ENCODE results near the gene ACO2.
"Not testable (repeated sequence)": the region's sequence is repeated elsewhere in the genome, so short reads cannot be mapped to it uniquely, and the experiment has no call there.

Gene ACO2

DNA sequence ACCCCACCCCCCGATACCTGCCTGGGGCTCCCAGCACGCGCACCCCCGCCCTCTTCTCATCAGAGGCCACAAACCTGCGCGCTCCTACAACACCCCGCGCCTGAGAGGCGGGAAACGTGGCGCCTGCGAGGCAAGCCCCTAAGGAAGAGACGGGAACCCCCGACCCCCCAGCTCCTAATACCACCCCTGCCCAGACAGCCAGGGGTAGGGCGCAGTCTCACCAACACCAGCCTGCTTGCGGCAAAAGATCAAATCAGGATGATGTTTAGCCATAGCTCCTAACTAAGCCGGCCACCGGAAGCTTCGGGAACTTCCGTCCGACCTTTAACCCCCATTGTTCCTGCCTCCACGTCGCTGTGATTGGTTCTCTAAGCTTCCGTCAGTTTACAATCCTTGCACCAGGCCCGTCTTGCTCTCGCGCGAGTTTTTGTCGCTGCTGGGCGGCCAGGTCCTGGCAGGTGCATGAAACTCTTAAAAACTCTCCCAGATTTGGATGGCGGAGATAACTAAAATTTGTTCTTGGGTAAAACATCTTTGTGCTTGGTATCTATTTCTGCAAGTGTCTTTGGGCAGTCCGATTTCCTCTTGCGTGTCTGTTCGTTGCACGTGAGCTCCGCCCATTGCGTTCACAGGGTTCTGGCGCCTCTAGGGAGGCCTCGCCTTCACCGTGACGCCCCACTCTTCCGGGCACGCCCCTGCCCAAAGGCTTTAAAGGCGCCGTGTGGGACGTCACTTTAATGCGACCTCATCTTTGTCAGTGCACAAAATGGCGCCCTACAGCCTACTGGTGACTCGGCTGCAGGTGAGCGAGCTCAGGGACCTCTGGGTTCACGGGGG lies at the start of gene ACO2, which contains the start of gene PHF5A:
ACO2 (plus strand) TSS at position 737 of the 837 bp plus-strand sequence; CDS start at position 767, 30 bp downstream.
PHF5A (minus strand) TSS at position 312 of the 837 bp plus-strand sequence; CDS start at position 273, 39 bp downstream.
- peak; percentile 98 for DNase-seq

GRCh38 chr22:41425660-41426365 lies 43.1 kb upstream of the ACO2 start:
- peak; percentile 72 for DNase-seq

- DNase-seq = no peak
These were observed 39.5 kb upstream of the ACO2 start for GRCh38 chr22:41429232-41429950.

DNA sequence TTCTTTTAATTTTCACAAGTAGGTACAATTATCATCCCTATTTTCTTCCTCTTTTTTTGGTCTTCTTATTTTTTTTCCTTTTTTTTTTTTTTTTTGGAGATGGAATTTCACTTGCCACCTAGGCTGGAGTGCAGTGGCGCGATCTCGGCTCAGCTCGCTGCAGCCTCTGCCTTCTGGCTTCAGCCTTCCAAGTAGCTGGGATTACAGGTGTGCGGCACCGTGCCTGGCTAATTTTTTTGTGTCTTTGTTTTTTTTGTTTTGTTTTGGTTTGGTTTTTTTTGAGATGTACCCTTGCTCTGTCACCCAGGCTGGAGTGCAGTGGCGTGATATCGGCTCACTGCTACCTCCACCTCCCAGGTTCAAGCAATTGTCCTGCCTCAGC lies 39.0 kb upstream of the ACO2 start:
- DNase-seq = no peak

DNA sequence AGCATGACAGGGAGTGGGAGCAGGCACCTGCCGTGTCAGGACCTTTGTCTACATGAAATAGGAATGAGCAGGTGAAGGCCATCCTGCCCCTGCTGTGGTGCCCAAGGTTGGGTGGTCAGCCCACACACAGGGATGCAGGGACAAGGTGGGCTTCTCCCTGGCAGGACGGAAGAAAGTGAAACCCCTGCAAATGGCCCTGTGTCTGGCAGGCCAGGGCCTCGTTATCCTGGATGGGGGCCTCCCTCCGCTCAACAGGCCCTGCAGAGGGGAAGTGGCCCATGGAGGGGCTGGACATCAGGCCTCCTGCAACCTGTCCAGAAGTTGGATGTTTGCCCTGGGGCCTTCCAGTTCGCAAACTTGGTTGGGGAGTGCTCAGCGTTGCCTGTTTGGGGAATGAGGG lies 37.3 kb upstream of the ACO2 start:
- DNase-seq = no peak

DNA sequence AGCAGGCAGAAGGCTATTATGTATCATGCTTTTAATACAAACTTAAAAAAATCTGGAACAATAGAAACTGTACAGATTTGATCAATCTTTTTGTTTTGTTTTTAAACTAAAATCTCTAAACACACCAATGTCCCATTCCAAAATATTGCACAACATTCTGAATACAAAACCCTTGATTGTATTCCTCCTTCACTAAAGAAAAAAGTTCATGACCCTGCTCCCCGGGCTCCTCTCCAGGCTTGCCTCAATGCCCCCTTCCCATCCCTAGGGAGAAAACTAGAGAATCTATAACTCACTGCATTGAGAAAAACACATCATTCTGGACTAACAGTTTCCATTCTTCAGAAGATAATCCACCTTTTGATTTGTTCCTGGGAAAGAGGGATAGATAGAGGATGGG lies 35.4 kb upstream of the ACO2 start:
- not testable (repeated sequence) for DNase-seq

DNA sequence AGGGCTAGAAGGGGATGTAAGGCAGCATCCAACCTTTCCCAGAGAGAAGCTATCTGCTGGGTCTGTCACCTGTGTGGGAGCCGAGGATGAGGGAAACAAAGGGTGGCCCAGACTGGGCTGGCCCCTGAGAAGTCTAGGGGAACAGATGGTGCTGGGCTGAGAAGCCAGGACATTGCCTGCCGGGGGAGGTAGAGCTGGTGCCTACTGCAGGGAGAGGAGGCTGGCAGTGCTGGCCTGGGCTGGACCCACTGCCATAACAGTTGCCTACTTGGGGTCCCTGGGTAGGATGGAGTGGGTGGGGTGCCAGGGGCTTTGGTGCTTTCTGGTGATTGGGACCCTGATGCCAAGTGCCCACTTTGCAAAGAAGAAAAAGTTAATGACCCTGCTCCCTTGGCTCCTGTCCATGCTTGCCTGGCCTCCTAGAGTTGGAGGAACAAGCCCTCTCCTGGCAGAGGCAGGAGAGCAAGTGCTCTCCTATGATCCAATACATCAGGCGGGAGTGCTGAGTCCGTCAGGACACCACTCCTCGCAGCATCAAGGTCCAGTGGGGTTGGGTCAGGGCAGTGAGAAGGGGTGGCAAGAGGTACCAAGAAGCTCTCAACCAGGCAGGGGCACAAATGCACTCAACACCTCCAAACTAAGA lies 34.4 kb upstream of the ACO2 start:
- DNase-seq = not testable (repeated sequence)

- no peak for DNase-seq
These were observed 33.4 kb upstream of the ACO2 start for GRCh38 chr22:41435560-41435959.

GRCh38 chr22:41436322-41437113 lies 32.4 kb upstream of the ACO2 start:
- DNase-seq = no peak

DNA sequence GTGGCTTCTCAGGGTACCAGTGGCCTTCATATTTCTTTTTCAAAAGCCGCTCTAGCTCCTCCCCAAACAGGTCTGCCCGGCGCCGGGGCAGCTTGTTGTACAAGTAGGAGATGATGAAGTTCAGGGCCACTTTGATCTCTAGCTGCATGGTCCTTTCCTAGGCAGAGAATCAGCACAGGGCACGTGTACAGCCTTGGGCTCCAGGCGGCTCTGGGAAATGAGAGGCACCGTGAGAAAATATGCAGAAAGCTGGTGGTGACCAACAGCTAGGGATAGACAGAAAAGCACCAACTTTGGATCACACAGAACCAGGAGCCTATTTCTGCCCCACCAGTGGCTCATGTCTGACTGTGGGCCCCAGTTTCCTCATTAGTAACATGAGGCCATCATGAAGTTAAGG lies 31.7 kb upstream of the ACO2 start:
- no peak for DNase-seq

GRCh38 chr22:41440511-41440910 lies 28.4 kb upstream of the ACO2 start:
- not testable (repeated sequence) for DNase-seq

GRCh38 chr22:41442240-41442792 lies 26.6 kb upstream of the ACO2 start:
- no peak for DNase-seq

- peak; percentile 91 for DNase-seq
These were observed 24.4 kb upstream of the ACO2 start for GRCh38 chr22:41444360-41445128.

DNA sequence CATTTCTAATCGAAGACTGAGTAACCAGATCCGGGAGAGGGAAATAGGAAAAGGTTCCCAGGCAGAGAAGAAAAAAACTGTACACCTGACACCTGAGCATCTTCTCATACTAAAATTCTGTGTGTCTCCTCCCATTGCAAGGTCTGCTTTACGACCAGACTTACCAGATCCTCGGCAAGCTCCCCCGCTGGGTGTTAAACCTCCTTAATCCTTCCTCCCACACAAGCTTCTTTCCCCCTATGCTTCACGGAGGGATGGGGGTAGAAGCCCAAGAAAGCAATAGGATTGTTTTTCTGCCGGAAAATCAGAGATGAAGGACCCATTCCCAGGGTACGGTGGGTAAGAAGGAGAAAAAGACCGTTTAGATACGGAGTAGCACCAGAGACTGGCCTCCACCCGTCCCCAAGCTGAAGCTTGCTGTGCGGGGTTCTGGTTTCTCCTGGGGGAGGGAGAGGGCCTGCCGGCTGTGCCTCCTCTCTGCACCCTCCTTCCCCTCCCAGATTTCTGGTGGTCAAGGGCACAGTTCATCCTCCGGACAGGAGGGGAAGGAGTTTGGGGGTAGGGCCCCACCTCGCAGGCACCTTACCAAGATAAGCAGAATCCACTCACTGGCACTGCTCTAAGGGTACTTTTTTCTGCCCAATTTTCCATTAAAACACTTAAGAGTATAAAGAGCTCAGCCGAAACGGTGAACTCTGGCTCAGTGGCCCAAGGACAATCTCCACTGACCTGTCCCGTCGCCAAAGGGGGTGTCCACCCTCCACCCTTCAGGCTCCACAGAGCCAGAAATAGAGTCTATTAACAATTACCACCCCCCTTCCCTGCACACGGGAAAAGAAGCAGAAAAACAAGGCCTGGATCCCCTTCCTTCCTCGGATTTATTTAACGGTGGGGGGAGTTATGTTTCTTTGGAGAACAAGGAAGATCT lies 23.5 kb upstream of the ACO2 start:
- DNase-seq = peak; percentile 49

DNA sequence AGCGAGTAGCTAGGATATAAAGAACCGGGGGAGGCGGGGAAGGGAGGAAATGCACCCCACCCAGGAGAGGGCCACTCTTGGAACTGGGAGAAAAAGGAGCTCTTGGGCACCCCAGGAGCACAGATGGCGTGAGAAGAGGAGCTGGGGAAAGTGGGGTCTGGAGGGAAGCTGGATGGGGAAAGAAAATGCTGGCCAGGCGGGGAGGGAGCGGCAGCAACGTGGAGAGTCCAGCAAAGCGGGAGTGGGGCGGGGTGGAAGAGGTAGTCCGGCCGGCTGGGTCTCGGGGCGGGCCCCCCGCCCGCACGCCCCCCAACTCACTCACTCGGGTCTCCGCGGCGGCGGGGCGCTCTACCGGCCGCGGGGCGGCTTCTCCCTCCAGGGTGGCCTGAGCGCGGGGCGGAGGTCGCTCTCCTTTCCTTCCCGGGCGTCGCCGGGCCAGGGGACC lies 22.8 kb upstream of the ACO2 start:
- peak; percentile 32 for DNase-seq

- DNase-seq = peak; percentile 97
These were observed 22.1 kb upstream of the ACO2 start, which contains the start of gene TOB2 for GRCh38 chr22:41446639-41447434. TOB2 (minus strand) TSS chr22:41446801; CDS start chr22:41437345, 9,456 bp downstream.

DNA sequence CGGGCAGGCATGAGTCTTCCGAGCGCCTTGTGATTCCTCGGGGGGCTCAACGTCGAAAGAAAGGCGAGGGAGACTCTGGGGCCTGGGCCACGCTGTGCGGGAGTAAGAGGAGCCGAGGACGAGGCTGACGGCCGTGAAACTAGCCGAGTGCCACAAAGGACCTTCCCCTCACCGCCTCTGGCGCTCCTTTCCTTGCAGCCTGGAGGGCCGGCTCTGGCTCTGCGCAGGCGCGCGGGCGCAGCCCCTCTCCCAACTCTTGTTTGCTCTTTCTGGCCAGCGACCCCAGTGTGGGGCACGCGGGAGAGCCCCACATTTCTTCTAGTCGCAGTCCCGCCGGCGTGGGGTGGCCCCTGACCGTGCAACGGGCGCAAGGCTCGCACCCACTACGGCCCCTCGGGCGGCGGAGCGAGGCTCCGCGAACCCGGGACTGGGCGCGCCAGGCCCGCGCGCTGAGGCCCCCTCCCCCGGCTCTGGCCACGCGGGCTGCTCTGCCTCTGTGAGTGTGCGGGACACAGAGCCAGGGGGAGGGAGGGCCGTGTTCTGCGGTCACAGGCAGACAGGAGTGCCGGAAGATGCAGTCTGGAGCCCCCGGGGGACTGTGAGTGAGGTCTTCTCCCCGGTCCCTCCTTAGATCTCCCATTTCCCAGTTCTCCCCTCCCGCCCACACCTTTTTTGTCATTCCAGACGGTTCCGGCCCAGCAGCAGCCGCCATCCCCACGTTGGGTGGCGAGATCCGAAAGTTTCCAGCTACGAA lies 21.3 kb upstream of the ACO2 start:
- peak; percentile 73 for DNase-seq

Measured in RPMI8226 (cell line).